GM12878 (cell line): ENCODE data around the gene SUGCT. TPM values are rescaled to one million over a fixed set of nuclear protein-coding genes. Genes with fewer than 3 reads are reported as not detected.

Experiments
- ATAC-seq: fragments of 200-7000 bp; cut with Tn5 transposase; 3 replicates; pipeline ENCODE4 v1.9.1; 2020; ENCODE audit warnings: mild to moderate bottlenecking, moderate library complexity
- BruUV-seq: library from RNA; stranded (reverse); fragments of 400-500 nt; replicated peaks from 2 replicates; lab custom pipeline; 2021; lab: Mats Ljungman, UMichigan
- CTCF ChIA-PET: fragments of 300-600 bp; sonication (Branson Sonifier 250); formaldehyde crosslinking; extraction: SDS; loops from one replicate; lab custom pipeline; 2021; ENCODE audit warnings: inconsistent platforms; lab: Yijun Ruan, JAX
- POLR2A ChIA-PET: fragments of 350-600 bp; formaldehyde crosslinking; extraction: SDS; loops from one replicate; lab custom pipeline; 2021; ENCODE audit warnings: inconsistent platforms; lab: Charles Lee
- RAD21 ChIA-PET: fragments of 300-600 bp; sonication (Branson Sonifier 250); formaldehyde crosslinking; loops from one replicate; lab custom pipeline; 2023; ENCODE audit warnings: antibody characterized with exemption; ENCODE audit not compliant: unreplicated experiment; lab: Charles Lee
- SMC1A ChIA-PET: fragments of 300-600 bp; sonication (Branson Sonifier 250); formaldehyde crosslinking; loops from one replicate; lab custom pipeline; 2023; ENCODE audit not compliant: unreplicated experiment, uncharacterized antibody; lab: Charles Lee
- DNase-seq: peaks from one replicate; pipeline ENCODE4 v3.0.0-alpha.2; 2011; ENCODE audit warnings: low read depth, low spot score
- FAIRE-seq: peaks from 3 replicates; lab custom pipeline; 2011; peaks lifted over from hg19 to GRCh38; lab: Jason Lieb, UNC
- H2AFZ ChIP-seq: 2 replicates; pipeline ENCODE4 v1.6.0; 2011; ENCODE audit warnings: low read depth, low read length, control low read depth; ENCODE audit not compliant: control insufficient read depth
- H3K27ac ChIP-seq: 2 replicates; pipeline ENCODE4 v1.5.1; 2011; ENCODE audit warnings: control low read depth; ENCODE audit not compliant: control insufficient read depth, insufficient read depth
- H3K27me3 ChIP-seq, 2 experiments: replicated peaks in 1 of 2; 2 replicates each; pipeline versions ENCODE4 v1.6.0 to v1.6.1; 2011; ENCODE audit warnings: low read length in 1 of 2; ENCODE audit not compliant: control insufficient read depth in 2 of 2, insufficient read depth in 2 of 2
- H3K36me3 ChIP-seq, 2 experiments: 2 replicates each; pipeline ENCODE4 v1.5.1; 2011; ENCODE audit warnings: low read length in 1 of 2; ENCODE audit not compliant: control insufficient read depth in 2 of 2, insufficient read depth in 2 of 2
- H3K4me1 ChIP-seq: 2 replicates; pipeline ENCODE4 v1.6.1; 2011; ENCODE audit warnings: mild to moderate bottlenecking, low read length, moderate library complexity, mixed read lengths; ENCODE audit not compliant: control insufficient read depth, insufficient read depth
- H3K4me2 ChIP-seq: 2 replicates; pipeline ENCODE4 v1.6.0; 2011; ENCODE audit warnings: control low read depth; ENCODE audit not compliant: control insufficient read depth, insufficient read depth
- H3K4me3 ChIP-seq: fragments of 200-600 bp; sonication (generic); 2 replicates; pipeline ENCODE4 v1.5.1; 2016
- H3K79me2 ChIP-seq: 2 replicates; pipeline ENCODE4 v1.6.0; 2011; ENCODE audit warnings: low read length; ENCODE audit not compliant: control insufficient read depth, insufficient read depth
- H3K9ac ChIP-seq: 2 replicates; pipeline ENCODE4 v1.8.0; 2011; ENCODE audit warnings: low read length, control low read depth, mixed read lengths; ENCODE audit not compliant: control insufficient read depth, insufficient read depth
- H3K9me3 ChIP-seq: replicated peaks from 3 replicates; pipeline ENCODE4 v1.5.1; 2011; ENCODE audit warnings: mild to moderate bottlenecking, low read length; ENCODE audit not compliant: control insufficient read depth, insufficient read depth
- H4K20me1 ChIP-seq: 2 replicates; pipeline ENCODE4 v1.6.0; 2011; ENCODE audit not compliant: control insufficient read depth, insufficient read depth
- ELK1 ChIP-seq: IDR thresholded peaks from 2 replicates; pipeline ENCODE4 v1.6.1; 2012; ENCODE audit warnings: low read depth, low read length, improper control_type of control experiment
- RELA ChIP-seq: fragments of 450-650 bp; IDR thresholded peaks from 2 replicates; pipeline ENCODE4 v1.8.0; 2014; ENCODE audit warnings: borderline replicate concordance; ENCODE audit not compliant: partially characterized antibody
- SP1 ChIP-seq: IDR thresholded peaks from one replicate; pipeline ENCODE4 v1.6.1; 2011; ENCODE audit warnings: low read depth, low read length
- SREBF1 ChIP-seq: IDR thresholded peaks from 2 replicates; pipeline ENCODE4 v1.6.1; 2012; ENCODE audit warnings: mild to moderate bottlenecking, low read length
- ZNF592 ChIP-seq: fragments of 450-650 bp; IDR thresholded peaks from 2 replicates; pipeline ENCODE4 v1.6.1; 2017; ENCODE audit warnings: mild to moderate bottlenecking, moderate library complexity
- WGBS: methylation state at CpG from one replicate; pipeline ENCODE4 v1.1.6; 2016; ENCODE audit warnings: low lambda C conversion rate; ENCODE audit not compliant: insufficient replicate concordance, insufficient coverage; ENCODE audit errors: missing lambda C conversion rate; 5-methylcytosine and 5-hydroxymethylcytosine counted together
- in situ Hi-C: fragments of 300-500 bp; cut with MboI; formaldehyde crosslinking; loops from 9 replicates; pipeline ENCODE4 v1.14.3; 2018; ENCODE audit warnings: mixed read lengths
- intact Hi-C: fragments of 100-400 bp; cut with micrococcal nuclease; formaldehyde crosslinking; loops from one replicate; pipeline ENCODE4 v1.14.2; 2022; ENCODE audit not compliant: unreplicated experiment
- polyA plus RNA-seq, 11 experiments: library from polyadenylated mRNA; depleted of rRNA in 4 of 11; unstranded in 6 of 11; stranded (reverse) in 5 of 11; fragments of >200 nt; fragmentation: Nextera tagmentation in 4 of 11; fragmentation: Illumina TruSeq in 1 of 11; extraction: Ambion mirVana in 4 of 11; extraction: Trizol in 1 of 11; gene quantifications; 1 replicate in 1 of 11; 2 replicates in 10 of 11; pipeline versions ENCODE4 v1.2.1 to v1.2.3, GENCODE V29; 2011 to 2016; ENCODE audit warnings: inconsistent platforms in 2 of 11, missing spikeins in 2 of 11, low read depth in 1 of 11
- total RNA-seq, 4 experiments: library from RNA; depleted of rRNA in 3 of 4; stranded (reverse); fragments of >200 nt in 3 of 4; fragmentation: Illumina TruSeq in 1 of 4; extraction: Trizol in 1 of 4; gene quantifications; 2 replicates each; pipeline versions ENCODE4 v1.2.1 to v1.2.3, GENCODE V29; 2013 to 2021

Gene SUGCT
- total and polyA plus RNA-seq, 10 of the 15 experiments (the other 5 are each of a cell fraction or from before 2014, with no cell fraction given), result 0.08 to 1.2 (median 0.67) TPM; not detected in 1

- Histone ChIP-seq H3K9ac (no peak overlapping the region), H3K4me3 (no peak overlapping the region), H3K79me2 (no peaks in the 10 kb centered on the region), H2AFZ (no peak overlapping the region), H3K4me2 (no peak overlapping the region), H3K27me3 (no peaks in the 10 kb centered on the region), H3K36me3 (peaks cover 1 to 9% of the 10 kb centered on the region in 2 experiments), H3K9me3 (no peaks in the 10 kb centered on the region), H4K20me1 (no peaks in the 10 kb centered on the region), H3K4me1 (no peaks in the 10 kb centered on the region), H3K27ac (no peak overlapping the region)
- ChIA-PET RAD21 (no interaction called here), SMC1A (no interaction called here), CTCF (no interaction called here), POLR2A (no interaction called here)
- no TSS peak for BruUV-seq
- no peak for DNase-seq
- intact Hi-C loops, result no loop called here
- FAIRE-seq, result no peak
- TF ChIP-seq SREBF1 (no peak), ELK1 (no peak), RELA (no peak), SP1 (no peak), ZNF592 (no peak)
- ATAC-seq, result no peak
- WGBS, result 100% methylated on average over 1 of the region's 1 CpG
- in situ Hi-C loops, result no loop called here
Observed at GRCh38 chr7:40095230-40095629, 39.6 kb upstream of the SUGCT start.
